Endothelial cell of umbilical vein (primary cell): ENCODE results near the gene TMEM120B. TPM values are rescaled to one million over a fixed set of nuclear protein-coding genes. Genes with fewer than 3 reads are reported as not detected.

ENCODE experiments used
- BruUV-seq: library from RNA; stranded (reverse); fragments of 400-500 nt; replicated peaks from 2 replicates; lab custom pipeline; 2021; lab: Mats Ljungman, UMichigan
- CTCF ChIA-PET: fragments of 300-600, 350-600 bp; sonication (Branson Sonifier 250); formaldehyde crosslinking; loops from one replicate; lab custom pipeline; 2021; ENCODE audit warnings: antibody characterized with exemption, inconsistent platforms; lab: Charles Lee
- POLR2A ChIA-PET: fragments of 300-600, 350-600 bp; sonication (Branson Sonifier 250); formaldehyde crosslinking; loops from one replicate; lab custom pipeline; 2021; ENCODE audit warnings: antibody characterized with exemption, inconsistent platforms; lab: Charles Lee
- DNase-seq: peaks from one replicate; pipeline ENCODE4 v3.0.0-alpha.2; 2011; ENCODE audit warnings: low read depth, low spot score
- FAIRE-seq: peaks from 2 replicates; lab custom pipeline; 2011; peaks lifted over from hg19 to GRCh38; lab: Jason Lieb, UNC
- H2AFZ ChIP-seq: 2 replicates; pipeline ENCODE4 v1.6.0; 2012; ENCODE audit warnings: low read depth, low read length, control low read depth, inconsistent platforms
- H3K27ac ChIP-seq: 2 replicates; pipeline ENCODE4 v1.5.1; 2011; ENCODE audit warnings: low read depth, mild to moderate bottlenecking, control low read depth, low read length, moderate library complexity; ENCODE audit not compliant: insufficient read depth
- H3K27me3 ChIP-seq, 2 experiments: 2 replicates each; pipeline versions ENCODE4 v1.6.0 to v1.6.1; 2011; ENCODE audit warnings: low read length in 2 of 2, mixed read lengths in 1 of 2; ENCODE audit not compliant: control insufficient read depth in 2 of 2, insufficient read depth in 2 of 2
- H3K36me3 ChIP-seq, 2 experiments: 2 replicates in 1 of 2; 3 replicates in 1 of 2; pipeline ENCODE4 v1.5.1; 2011; ENCODE audit warnings: low read length in 2 of 2, mild to moderate bottlenecking in 1 of 2, moderate library complexity in 1 of 2; ENCODE audit not compliant: control insufficient read depth in 2 of 2, insufficient read depth in 2 of 2; ENCODE audit errors: extremely low read depth in 1 of 2
- H3K4me1 ChIP-seq: 3 replicates; pipeline ENCODE4 v1.5.1; 2011; ENCODE audit warnings: mild to moderate bottlenecking, low read length; ENCODE audit not compliant: control insufficient read depth, insufficient read depth; ENCODE audit errors: extremely low read depth
- H3K4me2 ChIP-seq: 2 replicates; pipeline ENCODE4 v1.6.1; 2011; ENCODE audit warnings: low read length, control low read depth, mixed read lengths; ENCODE audit not compliant: insufficient read depth
- H3K4me3 ChIP-seq, 3 experiments: fragments of 200-600 bp in 1 of 3; sonication (generic), shearing (Covaris generic) in 1 of 3; replicated peaks in 1 of 3; 2 replicates each; pipeline ENCODE4 v1.5.1; 2011 to 2016; ENCODE audit warnings: control low read depth in 3 of 3, low read length in 3 of 3, mild to moderate bottlenecking in 2 of 3, inconsistent platforms in 1 of 3, low read depth in 1 of 3, moderate library complexity in 1 of 3; ENCODE audit not compliant: insufficient read depth in 1 of 3
- H3K79me2 ChIP-seq: 2 replicates; pipeline ENCODE4 v1.6.0; 2012; ENCODE audit warnings: low read length, inconsistent platforms; ENCODE audit not compliant: control insufficient read depth, insufficient read depth
- H3K9ac ChIP-seq: replicated peaks from 2 replicates; pipeline ENCODE3; 2011; ENCODE audit warnings: low read length, control low read depth; ENCODE audit not compliant: insufficient read depth; ENCODE audit errors: extremely low read depth
- H3K9me1 ChIP-seq: replicated peaks from 3 replicates; pipeline ENCODE4 v1.6.0; 2011; ENCODE audit warnings: mild to moderate bottlenecking, low read length; ENCODE audit not compliant: control insufficient read depth, insufficient read depth; ENCODE audit errors: extremely low read depth
- H3K9me3 ChIP-seq: replicated peaks from 2 replicates; pipeline ENCODE4 v1.5.1; 2012; ENCODE audit warnings: low read length, inconsistent platforms; ENCODE audit not compliant: control insufficient read depth, insufficient read depth
- H4K20me1 ChIP-seq: replicated peaks from 2 replicates; pipeline ENCODE3; 2011; ENCODE audit warnings: mild to moderate bottlenecking, low read length; ENCODE audit not compliant: control insufficient read depth, insufficient read depth; ENCODE audit errors: extremely low read depth
- CTCF ChIP-seq, 2 donors: IDR thresholded peaks; 1 replicate in 1 of 2; 2 replicates in 1 of 2; pipeline ENCODE4 v1.5.1; 2011; ENCODE audit warnings: low read length in 2 of 2, mild to moderate bottlenecking in 2 of 2, moderate library complexity in 2 of 2, control low read depth in 1 of 2, inconsistent platforms in 1 of 2, low read depth in 1 of 2; ENCODE audit not compliant: insufficient read depth in 1 of 2; ENCODE audit errors: extremely low read depth in 1 of 2
- EZH2 ChIP-seq: IDR thresholded peaks from 2 replicates; pipeline ENCODE4 v1.6.1; 2012; ENCODE audit warnings: borderline replicate concordance, low read depth, mild to moderate bottlenecking, moderate library complexity, low read length, inconsistent platforms; ENCODE audit not compliant: severe bottlenecking
- FOS ChIP-seq: IDR thresholded peaks from 2 replicates; pipeline ENCODE4 v1.6.1; 2011; ENCODE audit warnings: mild to moderate bottlenecking, low read length, moderate library complexity, borderline replicate concordance; ENCODE audit not compliant: insufficient read depth
- GATA2 ChIP-seq: IDR thresholded peaks from 2 replicates; pipeline ENCODE4 v1.7.0; 2011; ENCODE audit warnings: low read depth, mild to moderate bottlenecking, moderate library complexity, mixed read lengths, low read length; ENCODE audit not compliant: insufficient read length, insufficient read depth
- JUN ChIP-seq: IDR thresholded peaks from 2 replicates; pipeline ENCODE4 v1.6.1; 2011; ENCODE audit warnings: borderline replicate concordance, low read depth; ENCODE audit not compliant: insufficient read length, insufficient read depth
- MAX ChIP-seq: IDR thresholded peaks from 2 replicates; pipeline ENCODE4 v1.6.1; 2011; ENCODE audit not compliant: insufficient read depth, insufficient read length
- MYC ChIP-seq: IDR thresholded peaks from one replicate; pipeline ENCODE4 v1.6.1; 2011; ENCODE audit warnings: mild to moderate bottlenecking, low read depth, low read length
- POLR2A ChIP-seq: IDR thresholded peaks from 2 replicates; pipeline ENCODE4 v1.6.1; 2012; ENCODE audit warnings: low read depth, mild to moderate bottlenecking, control low read depth, low read length
- POLR2AphosphoS5 ChIP-seq: IDR thresholded peaks from 2 replicates; pipeline ENCODE4 v1.6.1; 2012; ENCODE audit warnings: low read depth, mild to moderate bottlenecking, control low read depth, low read length, moderate library complexity; ENCODE audit not compliant: insufficient read depth
- dilution Hi-C: fragments of 300-500 bp; cut with MboI; formaldehyde crosslinking; loops from one replicate; pipeline ENCODE4 v1.15.0; 2019; ENCODE audit warnings: low sequenced_read_pairs; ENCODE audit not compliant: extremely low pct_ligation_motif_present
- intact Hi-C: fragments of 100-400 bp; cut with micrococcal nuclease; formaldehyde crosslinking; loops from one replicate; pipeline ENCODE4 v1.10.0; 2022
- polyA plus RNA-seq, 4 experiments: library from polyadenylated mRNA; depleted of rRNA in 3 of 4; stranded (reverse) in 3 of 4; unstranded in 1 of 4; fragments of >200 nt; gene quantifications; 2 replicates each; pipeline versions ENCODE4 v1.2.1 to v1.2.3, GENCODE V29; 2011 to 2012; ENCODE audit warnings: missing spikeins in 1 of 4
- total RNA-seq: library from RNA; stranded (reverse); gene quantifications from 2 replicates; pipeline ENCODE4 v1.2.3, GENCODE V29; 2021

The TMEM120B gene
- total and polyA plus RNA-seq, 2 donors (not counting 3 experiments of a cell fraction or from before 2014, with no cell fraction given), result 10.4 to 12.8 TPM

GRCh38 chr12:121781998-121782979 is 69.7 kb downstream of the TMEM120B start:
- H3K4me2 ChIP-seq, result no peak overlapping the region
- no peak overlapping the region for H3K9ac ChIP-seq
- no TSS peak for BruUV-seq
- no peaks in the 10 kb centered on the region for H3K9me1 ChIP-seq
- H3K27ac ChIP-seq, result no peak overlapping the region
- FAIRE-seq, result no peak
- H4K20me1 ChIP-seq, result no peaks in the 10 kb centered on the region
- intact Hi-C loops, result no loop called here
- H3K79me2 ChIP-seq, result no peaks in the 10 kb centered on the region
- TF ChIP-seq MYC (no peak), POLR2A (no peak), FOS (no peak), GATA2 (no peak), POLR2AphosphoS5 (no peak), MAX (no peak), JUN (no peak), CTCF (IDR thresholded peaks at IDR 0.05; ENCODE audit: extremely low read depth in 1 of 2, insufficient read depth in 1 of 2, low read depth in 1 of 2, low read length in 2 of 2) (no peak), EZH2 (no peak)
- H2AFZ ChIP-seq, result no peak overlapping the region
- H3K4me1 ChIP-seq, result peaks cover 11% of the 10 kb centered on the region
- no peaks in the 10 kb centered on the region for H3K36me3 ChIP-seq
- dilution Hi-C loops, result no loop called here
- no peaks in the 10 kb centered on the region for H3K27me3 ChIP-seq
- no peak for DNase-seq
- no peaks in the 10 kb centered on the region for H3K9me3 ChIP-seq
- H3K4me3 ChIP-seq, result no peak overlapping the region
- POLR2A ChIA-PET, result interaction anchor here (0.6 kb wide), 1 partner anchor 60 kb away, joined by 11 read pairs; no protein-coding TSS in a partner anchor
- CTCF ChIA-PET, result interaction anchor here (0.9 to 10.2 kb wide), 5 partner anchors 11 to 230 kb away, joined by 3 to 173 read pairs (median 4); partner anchors contain the start of gene RHOF
